HG02763 (cell line): ENCODE results near the gene DHDH.
"Not testable (repeated sequence)": the region's sequence is repeated elsewhere in the genome, so short reads cannot be mapped to it uniquely, and the experiment has no call there.

Source experiments
- ATAC-seq: cut with Tn5 transposase; IDR thresholded peaks from one replicate; pipeline ENCODE4 v1.9.1; 2021; ENCODE audit warnings: mild to moderate bottlenecking, moderate library complexity; ENCODE audit not compliant: unreplicated experiment

The DHDH gene

DNA sequence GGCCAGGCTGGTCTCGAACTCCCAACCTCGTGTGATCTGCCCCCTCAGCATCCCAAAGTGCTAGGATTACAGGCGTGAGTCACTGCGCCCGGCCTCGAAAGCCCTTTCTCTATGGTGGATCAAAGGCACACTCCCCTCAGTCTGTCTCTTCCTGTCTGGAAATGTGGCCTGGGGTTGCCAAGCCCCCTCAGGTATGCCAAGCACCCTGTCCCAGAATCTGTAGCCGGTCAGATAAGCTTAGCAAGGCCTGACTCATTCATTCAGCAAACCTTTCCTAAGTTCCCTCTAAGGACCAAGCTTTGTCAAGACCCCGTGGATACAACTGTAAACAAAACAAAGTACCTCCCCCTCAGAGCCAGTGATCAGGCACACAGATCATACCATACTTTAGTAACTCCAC is 19.3 kb upstream of the DHDH start:
- ATAC-seq, result no peak

DNA sequence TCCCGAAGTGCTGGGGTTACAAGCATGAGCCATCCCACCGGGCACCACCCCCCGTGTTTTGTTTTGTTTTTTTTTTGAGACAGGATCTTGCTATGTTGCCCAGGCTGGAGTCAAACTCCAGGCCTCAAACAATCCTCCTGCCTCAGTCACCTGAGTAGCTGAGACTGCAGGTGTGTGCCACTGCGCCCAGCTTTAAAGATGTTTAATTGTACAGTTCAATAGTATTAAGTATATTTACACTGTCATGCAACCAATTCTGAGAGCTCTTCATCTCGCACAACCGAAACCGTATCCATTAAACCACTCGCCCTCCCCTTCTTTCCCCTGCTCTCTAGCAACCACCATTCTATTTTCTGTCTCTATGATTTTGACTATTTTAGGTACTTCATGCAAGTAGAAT is 17.7 kb upstream of the DHDH start:
- ATAC-seq, result no peak

- no peak for ATAC-seq
Measured at GRCh38 chr19:48918071-48918470, 15.4 kb upstream of the DHDH start.

DNA sequence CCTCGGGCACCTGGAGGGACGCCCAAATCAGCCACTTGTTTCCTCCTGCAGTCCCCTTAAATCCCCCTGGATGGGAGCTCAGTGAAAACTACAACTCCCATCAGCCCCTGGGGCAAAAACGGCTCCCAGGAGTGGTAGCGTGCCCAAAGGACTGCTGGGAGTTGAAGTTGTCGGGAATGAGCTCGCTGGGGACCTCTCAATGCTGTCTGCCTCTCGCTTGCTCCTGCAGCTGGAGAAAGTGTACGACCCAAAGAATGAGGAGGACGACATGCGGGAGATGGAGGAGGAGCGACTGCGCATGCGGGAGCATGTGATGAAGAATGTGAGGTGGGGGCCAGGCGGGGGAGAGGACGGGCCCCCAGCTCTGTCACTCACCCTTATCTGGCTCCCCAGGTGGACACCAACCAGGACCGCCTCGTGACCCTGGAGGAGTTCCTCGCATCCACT is 14.7 kb upstream of the DHDH start:
- ATAC-seq, result no peak

DNA sequence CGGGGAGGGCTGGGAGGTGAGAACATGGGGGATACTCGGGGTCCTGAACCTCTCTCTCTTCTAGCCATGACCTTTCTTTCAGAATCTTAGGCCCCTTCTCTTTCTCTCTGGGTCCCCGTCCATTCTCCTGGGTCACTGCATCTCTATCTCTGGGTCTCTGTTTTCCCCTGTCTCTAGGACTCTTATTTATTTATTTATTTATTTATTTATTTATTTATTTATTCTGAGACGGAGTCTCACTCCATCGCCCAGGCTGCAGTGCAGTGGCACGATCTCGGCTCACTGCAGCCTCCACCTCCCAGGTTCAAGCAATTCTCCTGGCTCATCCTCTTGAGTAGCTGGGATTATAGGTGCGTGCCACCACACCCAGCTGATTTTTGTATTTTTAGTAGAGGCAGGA is 14.2 kb upstream of the DHDH start:
- ATAC-seq, result not testable (repeated sequence)

DNA sequence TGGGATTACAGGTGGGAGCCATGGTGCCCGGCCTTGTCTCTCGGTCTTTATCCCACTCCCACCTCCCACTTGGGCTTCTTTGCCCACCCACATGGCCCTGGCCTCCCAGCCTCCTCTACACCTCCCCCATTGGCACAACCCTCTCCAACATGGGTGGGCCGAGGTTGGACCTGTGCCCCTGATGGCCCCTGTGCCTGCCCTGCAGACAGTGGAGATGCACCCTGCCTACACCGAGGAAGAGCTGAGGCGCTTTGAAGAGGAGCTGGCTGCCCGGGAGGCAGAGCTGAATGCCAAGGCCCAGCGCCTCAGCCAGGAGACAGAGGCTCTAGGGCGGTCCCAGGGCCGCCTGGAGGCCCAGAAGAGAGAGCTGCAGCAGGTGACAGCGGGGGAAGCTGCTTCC is 12.6 kb upstream of the DHDH start:
- ATAC-seq, result no peak

GRCh38 chr19:48921721-48922500 is 11.6 kb upstream of the DHDH start:
- ATAC-seq, result no peak

DNA sequence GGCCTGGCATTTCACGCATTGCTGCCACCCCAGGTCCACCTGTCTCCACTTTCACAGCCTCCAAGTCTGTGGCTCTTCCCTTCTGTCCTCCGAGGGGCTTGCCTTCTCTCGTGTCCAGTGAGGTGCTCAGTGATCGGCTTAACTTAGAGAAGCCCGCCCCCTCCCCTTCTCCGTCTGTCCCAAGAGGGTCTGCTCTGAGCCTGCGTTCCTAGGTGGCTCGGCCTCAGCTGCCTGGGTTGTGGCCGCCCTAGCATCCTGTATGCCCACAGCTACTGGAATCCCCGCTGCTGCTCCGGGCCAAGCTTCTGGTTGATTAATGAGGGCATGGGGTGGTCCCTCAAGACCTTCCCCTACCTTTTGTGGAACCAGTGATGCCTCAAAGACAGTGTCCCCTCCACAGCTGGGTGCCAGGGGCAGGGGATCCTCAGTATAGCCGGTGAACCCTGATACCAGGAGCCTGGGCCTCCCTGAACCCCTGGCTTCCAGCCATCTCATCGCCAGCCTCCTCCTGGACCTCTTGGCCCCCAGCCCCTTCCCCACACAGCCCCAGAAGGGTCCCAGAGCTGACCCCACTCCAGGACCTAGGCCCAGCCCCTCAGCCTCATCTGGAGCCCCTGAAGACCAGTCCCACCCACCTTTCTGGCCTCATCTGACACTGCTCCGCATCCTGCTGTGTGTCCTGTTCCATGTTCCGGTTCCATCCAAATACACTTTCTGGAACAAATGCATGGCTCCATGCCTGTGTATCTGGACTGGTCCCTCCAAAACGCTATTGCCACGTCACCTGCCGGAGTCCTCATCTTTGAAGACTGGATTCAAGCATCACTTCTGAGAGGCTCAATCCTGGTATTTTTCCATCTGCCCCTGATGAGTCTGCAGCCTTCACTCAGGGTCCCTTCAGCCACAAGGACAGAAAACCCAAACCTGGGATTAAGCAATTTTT is 10.7 kb upstream of the DHDH start:
- no peak for ATAC-seq

GRCh38 chr19:48925240-48925843 is 8.2 kb upstream of the DHDH start:
- ATAC-seq, result no peak

DNA sequence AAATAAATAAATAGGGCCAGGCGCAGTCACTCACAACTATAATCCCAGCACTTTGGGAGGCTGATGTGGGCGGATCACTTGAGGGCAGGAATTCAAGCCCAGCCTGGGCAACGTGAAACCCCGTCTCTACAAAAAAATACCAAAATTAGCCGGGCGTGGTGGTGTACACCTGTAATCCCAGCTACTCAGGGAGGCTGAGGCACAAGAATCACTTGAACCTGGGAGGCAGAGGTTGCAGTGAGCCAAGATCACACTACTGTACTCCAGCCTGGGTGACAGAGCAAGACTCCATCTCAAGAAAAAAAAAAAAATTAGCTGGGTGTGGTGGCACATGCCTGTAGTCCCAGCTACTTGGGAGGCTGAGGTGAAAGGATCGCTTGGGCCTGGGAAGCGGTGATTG is 7.6 kb upstream of the DHDH start:
- not testable (repeated sequence) for ATAC-seq

DNA sequence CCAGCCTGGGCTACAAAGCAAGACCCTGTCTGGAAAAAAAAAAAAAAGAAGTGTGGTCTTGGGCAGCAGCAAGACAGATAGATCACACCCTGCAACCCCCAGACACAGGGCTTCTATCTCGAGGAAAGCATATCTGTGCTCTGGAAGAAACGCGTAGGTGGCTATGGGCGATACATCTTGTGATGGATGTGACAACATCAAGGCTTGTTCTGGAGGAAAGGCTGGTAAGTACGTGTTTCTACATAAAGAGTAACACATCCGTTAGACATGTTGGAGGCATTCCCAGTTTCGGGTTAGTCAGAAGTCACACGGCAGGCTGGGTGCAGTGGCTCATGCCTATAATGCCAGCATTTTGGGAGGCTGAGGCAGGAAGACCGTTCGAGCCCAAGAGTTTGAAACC is 6.6 kb upstream of the DHDH start:
- ATAC-seq, result no peak

- ATAC-seq, result not testable (repeated sequence)
Measured at GRCh38 chr19:48927692-48928091, 5.8 kb upstream of the DHDH start.

DNA sequence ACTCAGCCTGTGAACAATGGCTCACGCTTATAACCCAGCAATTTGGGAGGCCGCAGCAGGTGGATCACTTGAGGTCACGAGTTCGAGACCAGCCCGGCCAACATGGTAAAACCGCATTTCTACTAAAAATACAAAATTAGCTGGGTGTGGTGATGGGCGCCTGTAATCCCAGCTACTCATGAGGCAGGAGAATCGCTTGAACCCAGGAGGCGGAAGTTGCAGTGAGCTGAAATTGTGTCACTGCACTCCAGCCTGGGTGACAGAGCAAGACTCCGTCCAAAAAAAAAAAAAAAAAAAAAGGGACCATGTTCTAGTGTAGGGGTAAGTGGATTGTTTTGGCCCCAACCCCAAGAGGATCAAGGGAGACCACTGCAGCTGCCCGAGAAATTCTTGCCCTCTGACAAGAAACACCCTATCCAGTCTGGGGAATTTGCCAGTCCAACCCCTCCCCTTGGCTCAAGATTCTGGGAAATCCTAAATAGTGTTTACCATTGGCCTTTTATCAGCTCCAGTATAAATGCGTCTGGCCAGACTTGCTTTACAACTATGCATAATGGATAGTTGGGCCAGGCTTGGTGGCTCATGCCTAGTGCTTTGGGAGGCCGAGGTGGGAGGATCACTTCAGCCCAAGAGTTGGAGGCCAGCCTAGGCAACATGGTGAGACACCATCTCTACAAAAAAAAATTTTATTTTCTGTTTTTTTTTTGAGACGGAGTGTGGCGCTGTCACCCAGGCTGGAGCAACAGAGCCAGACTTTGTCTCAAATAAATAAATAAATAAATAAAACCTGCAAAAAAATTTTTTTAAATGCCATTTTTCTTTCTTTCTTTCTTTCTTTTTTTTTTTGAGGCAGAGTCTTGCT is 5.1 kb upstream of the DHDH start:
- ATAC-seq, result no peak

DNA sequence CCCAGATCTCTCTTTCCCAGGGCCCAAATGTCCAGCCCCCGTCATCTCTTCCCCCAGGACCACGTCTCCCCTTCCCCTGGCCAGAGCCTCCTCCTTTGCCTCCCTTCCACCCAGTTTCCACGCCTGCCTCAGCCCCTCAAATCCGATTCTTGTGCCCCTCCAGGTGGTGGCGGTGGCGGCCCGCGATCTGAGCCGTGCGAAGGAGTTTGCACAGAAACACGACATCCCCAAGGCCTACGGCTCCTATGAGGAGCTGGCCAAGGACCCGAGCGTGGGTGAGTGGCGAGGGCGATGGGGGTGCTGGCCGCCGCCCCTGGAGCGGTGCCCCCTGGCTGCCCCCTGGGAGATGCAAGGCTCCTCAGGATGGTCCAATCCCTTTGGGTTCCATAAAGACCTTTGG is 1.3 kb downstream of the DHDH start:
- ATAC-seq, result no peak

DNA sequence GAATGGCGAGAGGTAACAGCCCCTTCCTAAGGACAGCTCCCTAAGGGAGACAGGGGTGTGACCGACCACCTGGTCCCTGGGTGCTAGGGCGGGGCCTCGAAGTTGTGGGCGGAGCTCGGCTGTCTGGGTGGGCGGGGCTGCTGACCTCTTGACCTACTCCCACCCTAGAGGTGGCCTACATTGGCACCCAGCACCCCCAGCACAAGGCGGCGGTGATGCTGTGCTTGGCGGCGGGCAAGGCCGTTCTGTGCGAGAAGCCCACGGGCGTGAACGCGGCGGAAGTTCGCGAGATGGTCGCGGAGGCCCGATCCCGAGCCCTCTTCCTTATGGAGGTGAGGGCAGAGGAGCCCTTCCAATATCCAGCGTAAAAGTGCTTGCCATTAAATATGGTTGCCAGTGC is 2.4 kb downstream of the DHDH start:
- ATAC-seq, result no peak

DNA sequence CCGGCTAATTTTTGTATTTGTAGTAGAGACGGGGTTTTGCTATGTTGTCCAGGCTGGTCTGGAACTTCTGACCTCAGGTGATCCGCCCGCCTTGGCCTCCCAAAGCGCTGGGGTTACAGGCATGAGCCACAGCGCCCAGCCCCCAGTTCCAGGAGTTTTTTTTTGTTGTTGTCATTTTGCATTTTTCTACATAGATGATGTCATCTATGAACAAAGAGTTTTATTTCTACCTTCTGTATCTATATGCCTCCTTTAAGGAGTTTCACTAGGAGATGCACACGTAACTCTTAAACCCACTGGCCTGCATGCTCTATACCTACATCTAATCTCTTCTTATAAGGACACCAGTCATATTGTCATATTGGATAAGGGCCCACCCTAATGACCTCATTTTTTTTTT is 4.8 kb downstream of the DHDH start:
- ATAC-seq, result no peak

DNA sequence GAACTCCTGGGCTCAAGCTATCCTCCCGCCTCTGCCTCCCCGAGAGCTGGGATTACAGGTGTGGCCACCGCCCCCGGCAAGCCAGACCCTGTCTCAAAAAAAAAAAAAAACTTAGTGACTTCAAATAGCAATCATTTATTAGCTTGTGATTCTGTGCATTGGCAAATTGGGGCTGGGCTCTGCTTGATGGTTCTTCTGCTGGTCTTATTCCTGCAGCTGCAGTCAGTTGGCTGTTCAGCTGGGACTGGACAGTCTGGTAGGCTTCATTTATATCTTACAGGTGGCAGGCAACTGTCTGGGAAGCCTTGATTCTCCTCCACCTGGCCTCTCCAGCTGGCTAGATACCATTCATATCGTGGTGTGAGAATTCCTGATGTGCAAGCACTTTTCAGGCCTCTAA is 7.4 kb downstream of the DHDH start:
- no peak for ATAC-seq

GRCh38 chr19:48943081-48943480 is 9.6 kb downstream of the DHDH start:
- no peak for ATAC-seq

DNA sequence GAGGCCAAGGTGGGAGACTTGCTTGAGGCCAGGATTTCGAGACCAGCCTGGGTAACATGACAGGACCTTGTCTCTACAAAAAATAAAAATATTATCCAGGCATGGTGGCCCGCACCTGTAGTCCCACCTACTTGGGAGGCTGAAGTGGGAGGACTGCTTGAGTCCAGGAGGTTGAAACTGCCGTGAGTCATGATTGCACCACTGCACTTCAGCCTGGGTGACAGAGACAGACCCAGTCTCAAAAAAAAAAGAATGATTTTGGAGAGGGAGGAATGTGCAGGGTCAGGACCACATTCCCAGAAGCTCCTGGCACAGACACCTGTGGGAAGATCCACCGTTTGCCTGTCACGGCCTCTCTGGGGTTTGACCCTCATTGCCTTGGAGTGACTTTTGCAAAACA is 11.9 kb downstream of the DHDH start:
- no peak for ATAC-seq

GRCh38 chr19:48945817-48946216 is 12.3 kb downstream of the DHDH start:
- no peak for ATAC-seq
